A673 (cell line): ENCODE measurements around the gene GSE1. TPM values are rescaled to one million over a fixed set of nuclear protein-coding genes. Genes with fewer than 3 reads are reported as not detected.

Experiments
- BruUV-seq: library from RNA; stranded (reverse); fragments of 400-500 nt; replicated peaks from 2 replicates; lab custom pipeline; 2021; lab: Mats Ljungman, UMichigan
- CTCF ChIA-PET: fragments of 300-600 bp; sonication (Branson Sonifier 250); formaldehyde crosslinking; loops from one replicate; lab custom pipeline; 2022; ENCODE audit warnings: antibody characterized with exemption; lab: Charles Lee
- POLR2A ChIA-PET: fragments of 300-600 bp; sonication (Branson Sonifier 250); formaldehyde crosslinking; loops from one replicate; lab custom pipeline; 2022; ENCODE audit warnings: antibody characterized with exemption; ENCODE audit not compliant: low non-redundant PET; lab: Charles Lee
- DNase-seq: peaks from one replicate; pipeline ENCODE4 v3.0.0-alpha.2; 2015; ENCODE audit warnings: low spot score
- H3K27ac ChIP-seq: fragments of 200-600 bp; sonication (generic); 2 replicates; pipeline ENCODE4 v1.5.1; 2016; ENCODE audit warnings: mixed run types, low read depth, mild to moderate bottlenecking, mixed read lengths, antibody characterized with exemption, low read length; ENCODE audit not compliant: poor library complexity, severe bottlenecking
- H3K27me3 ChIP-seq: fragments of 200-600 bp; sonication (generic); replicated peaks from 2 replicates; pipeline ENCODE4 v1.6.1; 2017; ENCODE audit warnings: mixed run types, low read depth, mild to moderate bottlenecking, mixed read lengths, antibody characterized with exemption, low read length; ENCODE audit not compliant: insufficient read depth, poor library complexity
- H3K36me3 ChIP-seq: fragments of 200-600 bp; sonication (generic); 2 replicates; pipeline ENCODE4 v1.6.1; 2016; ENCODE audit warnings: mixed run types, mild to moderate bottlenecking, mixed read lengths, antibody characterized with exemption, low read length; ENCODE audit not compliant: insufficient read depth, poor library complexity, severe bottlenecking
- H3K4me1 ChIP-seq: fragments of 200-600 bp; sonication (generic); 2 replicates; pipeline ENCODE4 v1.6.1; 2017; ENCODE audit warnings: mixed run types, mild to moderate bottlenecking, mixed read lengths, antibody characterized with exemption, low read length; ENCODE audit not compliant: insufficient read depth, poor library complexity, severe bottlenecking
- H3K4me3 ChIP-seq: fragments of 200-600 bp; sonication (generic); 2 replicates; pipeline ENCODE4 v1.5.1; 2016; ENCODE audit warnings: low read depth, mixed run types, mild to moderate bottlenecking, mixed read lengths, low read length; ENCODE audit not compliant: poor library complexity, severe bottlenecking
- H3K9me3 ChIP-seq: fragments of 200-600 bp; sonication (generic); 2 replicates; pipeline ENCODE4 v1.6.1; 2016; ENCODE audit warnings: mixed run types, low read depth, mild to moderate bottlenecking, mixed read lengths, antibody characterized with exemption, low read length; ENCODE audit not compliant: poor library complexity, severe bottlenecking
- CTCF ChIP-seq: fragments of 300-800, 200-600 bp; sonication (generic); conservative IDR thresholded peaks from 2 replicates; pipeline ENCODE4 v1.5.1; 2017; ENCODE audit warnings: low read depth, mild to moderate bottlenecking, antibody characterized with exemption, low read length, moderate library complexity, mixed read lengths
- EZH2 ChIP-seq: fragments of 200-600 bp; sonication (generic); IDR thresholded peaks from 2 replicates; pipeline ENCODE4 v1.6.1; 2017; ENCODE audit warnings: borderline replicate concordance, low read depth, mild to moderate bottlenecking, mixed read lengths, antibody characterized with exemption, low read length; ENCODE audit not compliant: poor library complexity, severe bottlenecking
- intact Hi-C: fragments of 100-400 bp; cut with micrococcal nuclease; formaldehyde crosslinking; loops from one replicate; pipeline ENCODE4 v1.10.0; 2022; ENCODE audit not compliant: unreplicated experiment
- total RNA-seq: library from RNA; stranded (reverse); gene quantifications from 2 replicates; pipeline ENCODE4 v1.2.3, GENCODE V29; 2021

GSE1 gene
- total RNA-seq, 1 experiment from 2014 or later, result 64.2 TPM

- TF ChIP-seq EZH2 (no peak), CTCF (peak; percentile 25; the same call in 1 of the 2 replicates)
- H3K27ac ChIP-seq, result no peak overlapping the region
- intact Hi-C loops, result loop anchor here (10.0 kb wide), 1 partner anchor 384 kb away; no protein-coding TSS in a partner anchor
- no peak for DNase-seq
- H3K27me3 ChIP-seq, result no peaks in the 10 kb centered on the region
- H3K4me1 ChIP-seq, result peaks cover 31% of the 10 kb centered on the region
- H3K4me3 ChIP-seq, result no peak overlapping the region
- ChIA-PET POLR2A (no interaction called here), CTCF (interaction anchor here (0.8 to 3.8 kb wide), 3 partner anchors 13 to 212 kb away, joined by 3 to 40 read pairs (median 6); no protein-coding TSS in a partner anchor)
- H3K36me3 ChIP-seq, result peaks cover 3% of the 10 kb centered on the region
- no TSS peak for BruUV-seq
- H3K9me3 ChIP-seq, result peaks cover 12% of the 10 kb centered on the region
Observed at GRCh38 chr16:85628645-85629044, 15.5 kb downstream of the GSE1 start.

- no peak for DNase-seq
- ChIA-PET CTCF (no interaction called here), POLR2A (no interaction called here)
- Histone ChIP-seq H3K4me1 (peaks cover 31% of the 10 kb centered on the region), H3K4me3 (no peak overlapping the region), H3K27me3 (no peaks in the 10 kb centered on the region), H3K27ac (no peak overlapping the region), H3K9me3 (peaks cover 12% of the 10 kb centered on the region), H3K36me3 (peaks cover 3% of the 10 kb centered on the region)
- intact Hi-C loops, result loop anchor here (10.0 kb wide), 1 partner anchor 385 kb away; no protein-coding TSS in a partner anchor
- no TSS peak for BruUV-seq
- TF ChIP-seq CTCF (no peak), EZH2 (no peak)
Observed at GRCh38 chr16:85629326-85629725, 16.2 kb downstream of the GSE1 start.

GRCh38 chr16:85629853-85630252 is 16.7 kb downstream of the GSE1 start:
- intact Hi-C loops, result loop anchor here (10.0 kb wide), 1 partner anchor 385 kb away; no protein-coding TSS in a partner anchor
- Histone ChIP-seq H3K4me1 (peaks cover 31% of the 10 kb centered on the region), H3K9me3 (peaks cover 12% of the 10 kb centered on the region), H3K4me3 (no peak overlapping the region), H3K36me3 (peaks cover 3% of the 10 kb centered on the region), H3K27me3 (no peaks in the 10 kb centered on the region), H3K27ac (no peak overlapping the region)
- POLR2A ChIA-PET, result no interaction called here
- no TSS peak for BruUV-seq
- TF ChIP-seq CTCF, result no peak
- no peak for TF ChIP-seq EZH2
- DNase-seq, result no peak
- CTCF ChIA-PET, result no interaction called here
